ENCODE data around the gene EFCAB5.
"Not testable (repeated sequence)": the region's sequence is repeated elsewhere in the genome, so short reads cannot be mapped to it uniquely, and the experiment has no call there.

The EFCAB5 gene

DNA sequence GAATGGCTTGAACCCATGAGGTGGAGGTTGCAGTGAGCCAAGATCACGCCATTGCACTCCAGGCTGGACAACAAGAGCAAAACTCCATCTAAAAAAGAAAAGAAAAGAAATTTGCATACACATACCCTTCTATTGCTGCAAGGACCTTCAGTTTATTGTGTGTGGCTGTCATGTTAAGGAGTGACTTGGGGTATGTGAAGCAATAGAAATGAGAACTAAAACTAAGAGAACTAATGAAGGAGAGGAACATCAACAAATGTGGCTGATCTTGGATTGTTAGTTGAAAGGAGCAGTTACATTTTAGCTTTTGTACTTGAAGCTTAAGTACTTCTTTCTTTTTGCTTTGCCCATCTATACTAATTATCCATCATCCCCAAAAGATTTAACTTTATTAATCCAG lies 162.5 kb downstream of the EFCAB5 start:
- no peak for DNase-seq

DNA sequence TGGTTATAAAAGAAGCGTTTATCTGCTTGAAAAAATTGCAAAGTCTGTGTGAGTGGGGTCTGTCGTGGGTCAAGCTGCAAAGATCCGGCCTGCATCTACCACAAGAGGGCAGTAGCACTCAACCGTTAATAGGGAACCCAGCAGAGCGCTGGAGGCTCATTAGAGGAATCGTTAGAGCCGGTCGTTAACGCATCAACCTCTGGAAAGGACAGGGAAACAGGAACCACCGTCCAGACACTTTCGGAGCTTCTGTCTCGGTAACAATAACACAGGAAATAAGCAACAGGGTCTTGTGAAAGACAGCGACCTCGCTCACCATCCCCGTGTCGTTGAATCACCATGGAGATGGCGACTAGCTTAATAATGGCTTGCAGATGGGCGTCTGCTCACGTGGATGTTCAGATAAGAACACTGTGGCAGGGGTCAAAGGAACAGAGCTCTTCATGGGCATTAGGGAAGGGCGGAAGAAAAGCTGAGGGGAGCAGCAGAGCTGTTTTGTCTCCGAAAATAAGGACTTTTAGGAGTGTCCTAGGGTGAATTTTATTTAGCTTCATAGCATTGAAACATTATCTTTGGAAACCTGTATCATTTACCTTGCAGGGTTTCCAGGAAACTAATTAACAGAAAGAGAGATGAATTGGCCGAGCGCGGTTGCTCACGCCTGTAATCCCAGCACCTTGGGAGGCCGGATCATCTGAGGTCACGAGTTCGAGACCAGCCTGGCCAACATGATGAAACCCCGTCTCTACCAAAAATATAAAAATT lies 163.3 kb downstream of the EFCAB5 start:
- DNase-seq = peak; percentile 67

DNA sequence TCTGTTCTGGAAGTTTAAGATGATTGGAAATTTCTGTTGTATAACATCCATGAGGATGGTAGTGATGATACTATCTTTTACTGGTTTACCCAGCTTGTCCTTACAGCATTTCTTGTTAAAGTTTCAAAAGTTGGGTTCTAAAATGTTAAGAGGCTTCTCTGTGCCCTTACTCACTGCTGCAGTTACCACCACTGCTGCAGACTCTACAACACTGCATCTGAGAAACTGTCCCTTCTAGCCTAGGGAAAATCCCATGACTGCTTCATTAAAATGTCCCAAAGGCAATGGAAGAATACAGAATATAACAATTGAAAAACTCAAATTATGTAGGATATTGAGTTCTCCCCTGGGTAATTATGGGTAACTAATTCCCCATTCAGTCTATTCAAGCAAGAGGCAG lies 171.4 kb downstream of the EFCAB5 start:
- no peak for DNase-seq

DNA sequence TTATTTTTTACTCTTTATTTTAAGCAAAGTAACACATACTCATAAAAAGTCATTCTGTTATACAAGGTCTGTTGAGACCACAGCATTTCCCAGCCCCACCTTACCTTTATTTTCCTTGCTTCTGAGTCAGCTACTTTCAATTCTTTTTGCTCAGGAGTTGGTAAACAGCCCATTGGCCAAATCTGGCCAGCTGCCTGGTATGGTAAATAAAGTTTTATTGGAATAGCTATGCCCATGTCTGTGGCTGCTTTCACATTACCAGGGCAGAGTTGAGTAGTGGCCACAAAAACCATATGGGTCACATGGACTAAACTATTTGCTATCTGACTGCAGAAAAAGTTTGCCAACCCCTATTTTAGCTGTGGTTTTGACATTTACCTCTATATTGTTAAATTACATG lies 171.8 kb downstream of the EFCAB5 start:
- peak; percentile 69 for DNase-seq

DNA sequence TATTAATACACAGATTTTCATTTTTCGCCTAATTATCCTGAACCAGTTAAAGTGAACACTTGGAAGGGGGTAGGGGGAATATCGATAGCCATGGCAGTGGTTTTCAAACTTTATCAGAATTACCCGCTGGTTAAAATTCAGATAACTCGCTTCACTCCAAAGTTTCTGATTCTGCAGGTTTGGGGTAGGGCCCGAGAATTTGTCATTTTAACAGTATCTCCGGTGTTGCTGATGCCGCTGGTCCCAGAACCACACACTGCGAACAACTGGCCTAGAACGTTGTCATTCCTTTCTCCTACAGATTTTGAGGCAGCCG lies 174.9 kb downstream of the EFCAB5 start:
- no peak for DNase-seq

DNA sequence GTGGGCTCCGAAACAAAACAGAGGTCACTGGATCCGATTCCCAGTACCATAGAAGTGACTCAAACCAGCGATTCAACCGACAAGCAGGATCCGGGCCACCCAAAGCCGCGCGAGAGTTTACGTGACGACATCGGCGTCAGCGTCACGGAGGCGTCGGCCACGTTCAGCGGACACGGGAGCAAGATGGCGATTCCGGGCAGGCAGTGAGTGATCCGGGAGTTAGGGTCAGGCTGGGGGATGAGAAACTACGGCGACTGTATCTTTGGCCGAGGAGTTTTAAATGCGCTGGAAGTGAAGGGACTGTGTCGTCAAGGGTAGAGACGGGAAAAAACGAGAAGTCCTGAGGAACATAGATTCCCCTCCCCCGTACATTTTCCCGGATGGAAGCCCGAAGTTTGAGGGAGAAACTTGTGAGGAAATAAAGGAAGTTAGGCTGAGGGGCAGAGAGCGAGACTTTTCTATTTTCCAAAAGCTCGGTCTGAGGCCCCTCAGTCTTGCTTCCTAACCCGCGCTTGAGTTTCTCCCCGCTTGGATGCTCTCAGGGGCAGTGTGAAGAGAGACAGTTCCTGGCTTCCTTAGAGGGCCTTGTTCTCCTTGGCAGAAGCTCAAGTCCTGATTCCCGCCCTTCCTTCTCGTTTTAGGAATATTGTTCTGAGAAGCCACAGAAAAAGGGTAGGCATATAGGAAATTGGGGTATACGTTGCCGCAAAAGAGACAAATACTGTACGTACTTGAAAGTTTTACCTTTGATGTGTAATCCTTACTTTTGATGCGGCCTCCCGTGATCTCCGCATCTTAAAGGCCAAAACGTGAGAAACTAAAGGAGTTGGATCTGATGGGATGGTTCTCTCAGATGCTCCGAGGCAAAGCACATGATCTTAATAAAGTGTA lies 175.5 kb downstream of the EFCAB5 start, which contains the start of gene NSRP1:
TSS of gene NSRP1 (plus strand) at position 156 of the 891 bp plus-strand sequence. CDS start at position 184, 28 bp downstream.
- DNase-seq = peak; percentile 92

DNA sequence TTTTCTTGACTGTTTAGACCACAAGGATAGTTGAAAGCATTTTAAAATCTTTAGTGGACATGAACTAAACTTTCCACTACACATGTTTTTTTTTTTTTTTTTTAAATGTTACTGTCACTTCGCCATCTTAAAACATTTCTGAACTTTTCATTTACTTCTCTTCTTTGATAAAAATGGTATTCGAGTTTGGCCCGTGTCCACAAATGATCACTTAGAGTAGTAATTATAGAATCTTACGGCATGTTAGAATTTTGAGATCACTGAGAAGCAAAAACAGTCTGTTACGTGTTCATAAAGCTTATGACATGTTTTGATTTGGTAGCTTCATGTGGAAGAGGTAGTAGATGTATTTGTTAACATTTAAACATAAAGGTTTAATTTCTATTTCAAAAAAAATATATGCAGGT lies 176.2 kb downstream of the EFCAB5 start:
- no peak for DNase-seq

DNA sequence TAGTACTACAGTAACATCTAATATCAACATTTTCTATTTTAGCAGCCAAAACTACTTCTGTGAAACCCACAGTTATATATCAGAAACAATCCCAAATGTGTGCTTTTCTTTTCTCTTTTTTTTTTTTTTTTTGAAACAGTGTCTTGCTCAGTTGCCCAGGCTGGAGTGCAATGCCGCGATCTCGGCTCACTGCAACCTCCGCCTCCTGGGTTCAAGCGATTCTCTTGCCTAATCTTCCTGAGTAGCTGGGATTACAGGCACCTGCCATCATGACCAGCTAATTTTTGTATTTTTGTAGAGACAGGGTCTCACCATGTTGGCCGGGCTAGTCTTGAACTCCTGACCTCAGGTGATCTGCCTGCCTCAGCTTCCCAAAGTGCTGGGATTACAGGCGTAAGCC lies 177.2 kb downstream of the EFCAB5 start:
- not testable (repeated sequence) for DNase-seq

DNA sequence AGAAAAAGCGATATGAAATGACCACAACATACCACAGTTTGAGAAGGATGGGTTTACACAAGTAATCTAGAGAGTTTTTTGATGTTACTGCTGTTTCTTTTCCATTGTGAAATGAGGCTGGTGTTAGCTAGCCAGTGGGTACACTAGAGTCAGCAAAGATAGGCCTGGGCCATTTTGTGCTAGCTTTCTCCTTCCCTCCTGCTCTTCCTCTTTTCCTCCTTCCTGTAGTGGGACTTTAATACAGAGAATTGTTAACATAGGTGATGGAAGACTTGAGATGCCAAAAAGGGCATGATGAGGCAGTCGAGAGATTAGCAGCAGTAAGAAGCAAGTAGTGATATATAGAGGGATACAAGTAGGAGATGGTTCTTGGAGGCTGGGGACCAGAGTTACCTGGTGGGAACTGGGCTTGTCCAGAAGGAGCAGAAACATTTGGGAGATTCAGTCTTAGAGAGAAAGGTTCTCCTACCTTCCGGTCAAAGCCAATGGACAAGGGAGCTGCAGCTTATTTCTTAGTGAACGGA lies 182.9 kb downstream of the EFCAB5 start:
- no peak for DNase-seq

DNA sequence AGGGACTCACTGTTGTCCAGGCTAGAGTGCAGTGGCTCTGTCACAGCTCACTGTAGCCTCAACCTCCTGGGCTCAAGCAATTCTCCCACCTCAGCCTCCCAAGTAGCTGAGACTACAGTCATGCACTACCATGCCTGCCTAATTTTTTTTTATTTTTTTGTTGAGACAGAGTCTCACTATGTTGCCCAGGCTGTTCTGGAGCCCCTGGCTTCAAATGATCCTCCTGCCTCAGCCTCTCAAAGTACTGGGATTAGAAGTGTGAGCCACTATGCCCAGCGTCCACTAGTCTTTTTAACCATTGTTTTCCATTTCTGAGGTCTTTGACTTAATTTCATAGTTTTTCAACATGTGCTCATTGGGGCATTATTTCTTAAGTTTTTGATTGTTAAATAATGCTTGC lies 188.7 kb downstream of the EFCAB5 start:
- DNase-seq = no peak

DNA sequence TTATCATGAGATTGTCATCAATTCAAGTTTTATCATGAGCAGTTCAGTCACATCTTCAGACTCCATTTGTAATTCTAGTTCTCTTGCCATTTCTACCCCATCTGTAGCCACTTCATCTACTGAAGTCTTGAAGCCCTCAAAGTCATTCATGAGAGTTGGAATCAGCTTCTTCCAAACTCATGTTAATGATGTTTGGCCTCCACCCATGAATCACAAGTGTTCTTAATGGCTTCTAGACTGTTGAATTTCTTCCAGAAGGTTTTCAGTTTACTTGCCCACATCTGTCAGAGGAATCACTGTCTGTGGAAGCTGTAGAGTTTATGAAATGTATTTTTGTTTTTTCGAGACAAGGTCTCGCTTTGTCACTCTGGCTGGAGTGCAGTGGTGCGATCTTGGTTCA lies 191.2 kb downstream of the EFCAB5 start:
- no peak for DNase-seq

DNA sequence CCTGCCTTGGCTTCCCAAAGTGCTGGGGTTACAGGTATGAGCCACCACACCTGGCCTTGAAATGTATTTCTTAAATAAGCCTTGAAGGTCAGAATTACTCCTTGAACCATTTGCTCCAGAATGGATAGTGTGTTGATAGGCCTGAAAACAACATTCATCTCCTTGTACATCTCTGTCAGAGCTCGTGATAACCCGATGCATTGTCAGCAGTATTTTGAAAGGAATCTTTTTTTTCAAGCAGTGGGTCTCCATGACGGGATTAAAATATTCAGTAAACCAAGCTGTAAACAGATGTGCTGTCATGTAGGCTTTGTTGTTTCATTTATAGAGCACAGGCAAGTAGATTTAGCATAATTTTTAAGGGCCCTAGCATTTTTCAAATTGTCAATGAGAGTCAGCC lies 191.8 kb downstream of the EFCAB5 start:
- DNase-seq = no peak

DNA sequence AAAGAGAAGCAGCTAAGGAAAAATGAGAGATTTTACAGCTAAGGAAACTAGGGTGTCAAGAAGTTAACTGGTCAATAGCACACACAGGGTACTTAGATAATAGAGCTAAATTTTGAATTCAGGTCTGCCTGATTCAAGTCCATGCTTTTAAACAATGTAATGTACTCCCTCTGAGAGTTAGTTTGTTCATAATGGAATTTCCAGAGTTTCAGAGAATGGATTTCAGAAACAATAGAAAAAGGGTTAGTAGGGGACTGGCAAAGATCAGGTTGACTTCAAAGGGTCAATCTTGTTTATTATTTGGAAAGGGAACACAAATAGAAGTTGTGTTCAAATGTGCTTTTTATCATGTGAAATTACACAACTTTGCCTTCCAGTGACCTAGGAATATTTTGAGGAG lies 193.1 kb downstream of the EFCAB5 start:
- no peak for DNase-seq

DNA sequence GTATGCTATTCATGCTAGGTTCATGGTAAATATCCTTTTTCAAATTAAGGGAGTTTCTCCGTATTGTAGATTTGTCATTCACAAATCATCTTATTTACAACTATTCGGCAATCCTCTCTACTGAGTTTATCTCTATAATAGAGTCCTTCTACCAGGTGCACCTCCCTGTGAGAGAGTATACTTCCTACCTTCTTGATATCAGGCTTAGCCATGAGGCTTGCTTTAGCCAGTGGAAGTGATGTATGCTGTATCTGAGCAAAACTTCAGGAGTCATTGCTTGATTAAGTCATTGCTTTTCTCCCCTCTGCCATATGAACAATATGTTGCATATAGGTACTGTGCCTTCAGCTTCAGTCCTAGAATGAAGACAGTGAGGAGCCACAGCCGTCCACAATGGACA lies 195.7 kb downstream of the EFCAB5 start:
- no peak for DNase-seq

DNA sequence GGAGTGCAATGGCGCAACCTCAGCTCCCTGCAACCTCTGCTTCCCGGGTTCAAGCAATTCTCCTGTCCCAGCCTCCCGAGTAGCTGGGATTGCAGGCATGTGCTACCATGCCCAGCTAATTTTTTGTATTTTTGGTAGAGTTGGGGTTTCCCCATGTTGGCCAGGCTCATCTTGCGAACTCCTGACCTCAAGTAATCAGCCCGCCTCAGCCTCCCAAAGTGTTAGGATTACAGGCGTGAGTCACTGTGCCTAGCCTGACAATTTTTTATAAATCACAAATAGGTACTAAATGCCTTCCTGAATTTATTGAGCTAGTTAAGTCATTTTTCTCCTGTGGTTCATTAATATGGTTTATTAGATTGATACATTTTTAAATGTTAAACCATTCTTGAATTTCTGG lies 206.4 kb downstream of the EFCAB5 start:
- not testable (repeated sequence) for DNase-seq

DNA sequence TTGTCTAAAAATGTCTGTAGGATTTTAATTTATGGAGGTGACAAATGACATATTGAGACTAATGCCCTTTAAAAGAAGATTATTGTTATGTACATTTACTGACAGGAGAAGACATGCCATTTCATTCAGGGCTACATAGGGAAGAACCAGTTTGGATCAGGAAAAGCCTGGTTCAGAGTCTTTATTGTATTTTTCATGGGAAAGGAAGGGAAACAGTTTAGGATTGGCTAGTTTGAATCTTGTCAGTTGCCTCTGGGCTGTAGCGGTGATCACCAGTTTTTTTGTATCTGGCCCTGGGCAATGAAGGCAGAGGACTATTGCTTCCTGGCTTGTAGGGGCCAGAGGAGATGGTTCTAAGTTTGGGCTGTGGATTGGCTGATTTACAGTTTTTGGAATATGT lies 206.9 kb downstream of the EFCAB5 start:
- DNase-seq = no peak

DNA sequence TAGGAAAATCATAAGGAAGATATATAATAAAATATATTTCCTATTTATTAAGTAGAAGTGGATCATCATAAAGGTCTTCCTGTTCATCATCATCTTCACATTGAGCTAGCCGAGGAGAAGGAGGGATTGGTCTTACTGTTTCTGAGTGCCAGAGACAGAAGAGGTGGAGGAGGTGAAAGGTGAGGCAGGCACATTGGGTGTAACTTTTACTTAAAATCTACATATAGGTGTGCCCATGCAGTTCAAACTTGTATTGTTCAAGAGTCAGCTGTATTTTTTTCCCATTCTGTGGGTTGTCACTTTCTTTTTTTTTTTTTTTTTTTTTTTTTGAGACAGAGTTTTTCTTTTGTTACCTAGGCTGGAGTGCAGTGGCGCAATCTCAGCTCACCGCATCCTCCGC lies 210.0 kb downstream of the EFCAB5 start:
- no peak for DNase-seq

DNA sequence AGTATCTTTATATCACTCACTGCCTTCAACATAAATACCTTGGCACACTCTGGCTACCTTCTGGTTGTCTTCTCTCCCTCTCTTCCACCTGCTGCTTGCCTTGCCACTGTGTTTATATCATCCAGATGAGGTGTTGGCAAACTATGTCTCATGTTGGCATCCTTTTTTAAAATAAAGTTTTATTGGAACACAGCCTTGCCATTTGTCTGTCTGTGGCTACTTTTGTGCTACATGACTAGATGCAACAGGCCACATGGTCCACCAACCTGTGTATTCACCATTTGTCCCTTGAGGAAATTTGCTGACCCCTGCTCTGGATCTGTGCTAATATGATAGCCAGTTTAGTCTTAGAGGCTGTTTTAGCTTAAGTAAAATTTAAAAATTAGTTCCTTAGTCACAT lies 212.0 kb downstream of the EFCAB5 start:
- no peak for DNase-seq

DNA sequence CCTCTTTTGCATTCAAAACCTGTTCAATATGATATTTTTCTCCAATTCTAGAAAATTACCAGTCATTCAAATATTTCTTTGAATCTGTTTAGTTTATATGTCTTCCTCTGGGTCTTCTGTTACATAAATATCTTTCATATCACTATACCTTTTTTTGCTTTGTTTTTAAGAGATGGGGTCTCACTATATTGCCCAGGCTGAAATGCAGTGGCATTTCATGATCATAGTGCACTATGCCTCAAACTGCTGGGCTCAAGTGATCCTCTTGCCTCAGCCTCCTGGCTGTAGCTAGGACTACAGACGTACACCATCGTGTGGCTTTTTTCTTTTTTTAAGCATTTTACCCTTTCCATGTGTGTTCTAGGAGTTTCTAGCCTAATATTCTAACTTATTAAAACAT lies 214.0 kb downstream of the EFCAB5 start:
- no peak for DNase-seq

All from T1000 (cell line).